HCT116 (cell line): ENCODE results near the gene NSUN4. TPM values are rescaled to one million over a fixed set of nuclear protein-coding genes. Genes with fewer than 3 reads are reported as not detected.

Source experiments
- ATAC-seq: fragments of 200-7000 bp; cut with Tn5 transposase; 2 replicates; pipeline ENCODE4 v1.9.1; 2020; ENCODE audit warnings: mild to moderate bottlenecking, moderate library complexity
- BruUV-seq: library from RNA; stranded (reverse); fragments of 400-500 nt; replicated peaks from 2 replicates; lab custom pipeline; 2021; lab: Mats Ljungman, UMichigan
- CTCF ChIA-PET: fragments of 300-600 bp; sonication (Branson Sonifier 250); formaldehyde crosslinking; loops from one replicate; lab custom pipeline; 2021; ENCODE audit warnings: antibody characterized with exemption; lab: Charles Lee
- POLR2A ChIA-PET: fragments of 300-600, 350-600 bp; sonication (Branson Sonifier 250); formaldehyde crosslinking; loops from one replicate; lab custom pipeline; 2021; ENCODE audit warnings: antibody characterized with exemption; lab: Charles Lee
- RAD21 ChIA-PET, 2 experiments: fragments of 300-600 bp; sonication (Branson Sonifier 250); formaldehyde crosslinking; loops; one replicate each; lab custom pipeline; 2023; ENCODE audit warnings: low total read pairs in 2 of 2; ENCODE audit not compliant: uncharacterized antibody in 2 of 2, unreplicated experiment in 2 of 2, low non-redundant PET in 1 of 2; lab: Charles Lee
- DNase-seq: peaks from one replicate; pipeline ENCODE4 v3.0.0-alpha.2; 2010; ENCODE audit warnings: low read depth, low spot score
- H2AFZ ChIP-seq: fragments of 200-600 bp; shearing (Covaris generic), sonication (generic); 2 replicates; pipeline ENCODE4 v1.6.1; 2017; ENCODE audit warnings: low read depth, mixed run types, mixed read lengths, antibody characterized with exemption, low read length; ENCODE audit not compliant: poor library complexity, severe bottlenecking
- H3K27ac ChIP-seq: 2 replicates; pipeline ENCODE4 v1.5.1; 2012; ENCODE audit warnings: low read depth, low read length
- H3K27me3 ChIP-seq: fragments of 200-600 bp; sonication (generic); 2 replicates; pipeline ENCODE4 v1.6.1; 2016; ENCODE audit warnings: mixed run types, low read length, mixed read lengths; ENCODE audit not compliant: insufficient read depth
- H3K36me3 ChIP-seq, 2 experiments: fragments of 200-500 bp in 1 of 2; fragments of 200-600 bp in 1 of 2; sonication (Bioruptor generic) in 1 of 2; sonication (generic) in 1 of 2; 2 replicates each; pipeline versions ENCODE4 v1.5.1 to v1.6.1; 2014 to 2016; ENCODE audit warnings: low read length in 2 of 2, inconsistent platforms in 1 of 2, mixed read lengths in 1 of 2, mixed run types in 1 of 2; ENCODE audit not compliant: insufficient read depth in 2 of 2, control insufficient read depth in 1 of 2
- H3K4me1 ChIP-seq, 2 experiments: fragments of 200-600 bp in 1 of 2; sonication (generic) in 1 of 2; 2 replicates each; pipeline versions ENCODE4 v1.5.1 to v1.6.1; 2012 to 2017; ENCODE audit warnings: low read length in 2 of 2, inconsistent platforms in 1 of 2, mild to moderate bottlenecking in 1 of 2, mixed read lengths in 1 of 2, mixed run types in 1 of 2, moderate library complexity in 1 of 2; ENCODE audit not compliant: insufficient read depth in 2 of 2, control insufficient read depth in 1 of 2
- H3K4me2 ChIP-seq: fragments of 200-600 bp; sonication (generic); 2 replicates; pipeline ENCODE4 v1.6.1; 2017; ENCODE audit warnings: mixed run types, low read length, mixed read lengths
- H3K4me3 ChIP-seq, 2 experiments: fragments of 200-600 bp in 1 of 2; sonication (generic) in 1 of 2; replicated peaks in 1 of 2; 2 replicates each; pipeline ENCODE4 v1.5.1; 2011 to 2016; ENCODE audit warnings: low read length in 2 of 2, control low read depth in 1 of 2, low read depth in 1 of 2, mild to moderate bottlenecking in 1 of 2, mixed read lengths in 1 of 2, mixed run types in 1 of 2
- H3K79me2 ChIP-seq: fragments of 200-600 bp; sonication (generic); 2 replicates; pipeline ENCODE4 v1.6.1; 2017; ENCODE audit warnings: mild to moderate bottlenecking, mixed run types, low read length, moderate library complexity, mixed read lengths; ENCODE audit not compliant: insufficient read depth
- H3K9ac ChIP-seq: fragments of 200-600 bp; sonication (generic); 2 replicates; pipeline ENCODE4 v1.6.1; 2016; ENCODE audit warnings: low read length, mixed read lengths
- H3K9me2 ChIP-seq: fragments of 200-600 bp; sonication (generic), shearing (Covaris generic); 2 replicates; pipeline ENCODE4 v1.6.1; 2017; ENCODE audit warnings: mixed run types, mild to moderate bottlenecking, moderate library complexity; ENCODE audit not compliant: insufficient read depth
- H3K9me3 ChIP-seq, 2 experiments: fragments of 200-500 bp in 1 of 2; fragments of 200-600 bp in 1 of 2; sonication (Bioruptor generic) in 1 of 2; sonication (generic) in 1 of 2; 2 replicates each; pipeline ENCODE4 v1.6.1; 2014 to 2017; ENCODE audit warnings: low read length in 2 of 2, mixed read lengths in 2 of 2, inconsistent platforms in 1 of 2, low read depth in 1 of 2, mild to moderate bottlenecking in 1 of 2, mixed run types in 1 of 2, moderate library complexity in 1 of 2; ENCODE audit not compliant: control insufficient read depth in 1 of 2, insufficient read depth in 1 of 2
- H4K20me1 ChIP-seq: fragments of 200-600 bp; sonication (generic), shearing (Covaris generic); 2 replicates; pipeline ENCODE4 v1.6.1; 2017; ENCODE audit warnings: mixed run types, mild to moderate bottlenecking, moderate library complexity; ENCODE audit not compliant: insufficient read depth
- ATF3 ChIP-seq: IDR thresholded peaks from 2 replicates; pipeline ENCODE4 v1.6.1; 2012
- CTCF ChIP-seq, 3 experiments: fragments of 200-600 bp in 1 of 3; sonication (generic) in 1 of 3; IDR thresholded peaks in 2 of 3; conservative IDR thresholded peaks in 1 of 3; 2 replicates each; pipeline ENCODE4 v1.5.1; 2012 to 2017; ENCODE audit warnings: low read depth in 2 of 3, low read length in 2 of 3, antibody characterized with exemption in 1 of 3, borderline replicate concordance in 1 of 3, control low read depth in 1 of 3, mild to moderate bottlenecking in 1 of 3, mixed read lengths in 1 of 3, mixed run types in 1 of 3, moderate library complexity in 1 of 3; ENCODE audit not compliant: insufficient read depth in 1 of 3
- EGR1 ChIP-seq: IDR thresholded peaks from 2 replicates; pipeline ENCODE4 v1.6.1; 2012; ENCODE audit warnings: low read depth
- EZH2phosphoT487 ChIP-seq: fragments of 200-600 bp; IDR thresholded peaks from 2 replicates; pipeline ENCODE4 v1.6.1; 2018; ENCODE audit warnings: antibody characterized with exemption, borderline replicate concordance
- JUND ChIP-seq: IDR thresholded peaks from 2 replicates; pipeline ENCODE4 v1.6.1; 2012
- REST ChIP-seq: IDR thresholded peaks from 2 replicates; pipeline ENCODE4 v1.6.1; 2012; ENCODE audit warnings: low read depth
- SIN3A ChIP-seq: IDR thresholded peaks from 2 replicates; pipeline ENCODE4 v1.6.1; 2012; ENCODE audit warnings: low read depth
- SP1 ChIP-seq: IDR thresholded peaks from 2 replicates; pipeline ENCODE4 v1.6.1; 2012; ENCODE audit warnings: low read depth
- TCF7L2 ChIP-seq: IDR thresholded peaks from 2 replicates; pipeline ENCODE4 v1.7.0; 2011; ENCODE audit warnings: borderline replicate concordance, inconsistent platforms; ENCODE audit not compliant: insufficient read depth, insufficient read length; ENCODE audit errors: extremely low read depth
- YY1 ChIP-seq: IDR thresholded peaks from 2 replicates; pipeline ENCODE4 v1.6.1; 2011; ENCODE audit warnings: low read length, low read depth, moderate library complexity, mild to moderate bottlenecking; ENCODE audit not compliant: insufficient replicate concordance; ENCODE audit errors: extremely low read depth
- ZFX ChIP-seq: fragments of 450-650 bp; IDR thresholded peaks from 2 replicates; pipeline ENCODE4 v1.6.1; 2017
- intact Hi-C: fragments of 100-400 bp; cut with micrococcal nuclease; formaldehyde crosslinking; loops from 2 replicates; pipeline ENCODE4 v1.10.0; 2022
- total RNA-seq: library from RNA; stranded (reverse); gene quantifications from one replicate; pipeline ENCODE4 v1.2.1, GENCODE V29; 2021; ENCODE audit not compliant: unreplicated experiment
- TF ChIP-seq, protein P1 (sequence below): IDR thresholded peaks from 2 replicates; pipeline ENCODE4 v1.6.1; 2012
- TF ChIP-seq, protein P2 (sequence below): IDR thresholded peaks from 2 replicates; pipeline ENCODE4 v1.6.1; 2011; ENCODE audit warnings: mild to moderate bottlenecking, low read length, moderate library complexity; ENCODE audit not compliant: insufficient replicate concordance; ENCODE audit errors: extremely low read depth

The NSUN4 gene
- total RNA-seq, 1 experiment from 2014 or later = 27.8 TPM

DNA sequence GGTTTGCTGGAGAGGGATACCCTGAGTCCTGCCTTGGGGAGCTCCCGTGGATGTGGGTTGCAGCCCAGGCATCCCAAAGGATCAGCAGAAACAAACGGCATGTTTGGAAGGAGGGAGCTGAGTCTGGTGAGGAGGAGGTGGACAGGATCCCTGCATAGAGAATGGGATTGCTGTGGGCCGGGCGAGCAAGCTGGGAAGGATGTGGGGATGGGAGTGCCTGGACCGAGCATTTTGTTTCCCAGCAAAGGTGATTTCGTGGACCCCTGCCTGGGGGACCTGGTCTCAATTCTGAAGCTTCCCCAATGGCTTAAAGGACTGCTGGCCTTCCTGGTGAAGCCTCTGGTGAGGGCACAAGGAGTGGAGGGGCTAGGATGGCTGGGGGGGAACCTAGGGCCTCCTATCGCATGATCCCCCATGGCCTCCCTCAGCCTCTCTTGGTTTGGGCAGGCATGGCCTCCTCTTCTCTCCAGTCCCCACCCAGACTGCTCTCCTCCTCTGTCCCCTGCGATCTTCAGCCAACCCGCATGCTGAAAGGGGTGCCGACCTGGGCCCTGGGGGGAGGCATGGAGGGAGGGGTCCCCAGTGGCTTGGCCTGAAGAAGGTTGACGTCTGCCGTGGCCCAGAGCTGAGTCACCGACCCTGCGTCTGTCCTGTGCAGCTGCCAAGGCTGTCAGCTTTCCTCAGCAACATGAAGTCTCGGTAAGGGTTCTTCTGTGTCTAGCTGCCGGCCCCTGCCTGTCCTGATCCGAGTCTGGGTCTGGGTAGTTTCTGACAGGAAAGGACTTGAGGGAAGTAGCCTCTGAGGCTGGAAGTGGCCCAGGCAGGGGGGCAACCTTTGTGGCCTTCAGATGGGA is 69.8 kb downstream of the NSUN4 start:
- Histone ChIP-seq H3K9me3 (no peaks in the 10 kb centered on the region), H3K4me1 (0 out of 4 replicates have a peak, but pooled peaks cover 0 to 4% of the 10 kb centered on the region in 2 experiments), H3K36me3 (0 out of 4 replicates have a peak, but pooled peaks cover 0 to 5% of the 10 kb centered on the region in 2 experiments), H3K9ac (no peak overlapping the region), H3K79me2 (no peaks in the 10 kb centered on the region), H4K20me1 (no peaks in the 10 kb centered on the region), H3K27ac (no peak overlapping the region), H3K4me2 (no peak overlapping the region), H2AFZ (no peak overlapping the region), H3K27me3 (no peaks in the 10 kb centered on the region), H3K9me2 (no peaks in the 10 kb centered on the region), H3K4me3 (no peak overlapping the region)
- DNase-seq = no peak
- ChIA-PET POLR2A (no interaction called here), RAD21 (no interaction called here), CTCF (interaction anchor here (1.2 kb wide), 1 partner anchor 119 kb away, joined by 3 read pairs; no protein-coding TSS in a partner anchor)
- intact Hi-C loops = no loop called here
- BruUV-seq = no TSS peak
- ATAC-seq = no peak
- TF ChIP-seq SIN3A (no peak), CTCF (IDR thresholded peaks at IDR 0.05 in 2 of 3, conservative IDR thresholded peaks at IDR 0.05 in 1 of 3; ENCODE audit: borderline replicate concordance in 1 of 3, insufficient read depth in 1 of 3, low read depth in 2 of 3, low read length in 2 of 3) (no peak), REST (no peak), ZFX (no peak), EZH2phosphoT487 (no peak), YY1 (no peak), EGR1 (no peak), TCF7L2 (no peak), ATF3 (no peak), SP1 (no peak), JUND (no peak)
- TF ChIP-seq, protein P1, sequence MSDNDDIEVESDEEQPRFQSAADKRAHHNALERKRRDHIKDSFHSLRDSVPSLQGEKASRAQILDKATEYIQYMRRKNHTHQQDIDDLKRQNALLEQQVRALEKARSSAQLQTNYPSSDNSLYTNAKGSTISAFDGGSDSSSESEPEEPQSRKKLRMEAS = no peak
- TF ChIP-seq, protein P2, sequence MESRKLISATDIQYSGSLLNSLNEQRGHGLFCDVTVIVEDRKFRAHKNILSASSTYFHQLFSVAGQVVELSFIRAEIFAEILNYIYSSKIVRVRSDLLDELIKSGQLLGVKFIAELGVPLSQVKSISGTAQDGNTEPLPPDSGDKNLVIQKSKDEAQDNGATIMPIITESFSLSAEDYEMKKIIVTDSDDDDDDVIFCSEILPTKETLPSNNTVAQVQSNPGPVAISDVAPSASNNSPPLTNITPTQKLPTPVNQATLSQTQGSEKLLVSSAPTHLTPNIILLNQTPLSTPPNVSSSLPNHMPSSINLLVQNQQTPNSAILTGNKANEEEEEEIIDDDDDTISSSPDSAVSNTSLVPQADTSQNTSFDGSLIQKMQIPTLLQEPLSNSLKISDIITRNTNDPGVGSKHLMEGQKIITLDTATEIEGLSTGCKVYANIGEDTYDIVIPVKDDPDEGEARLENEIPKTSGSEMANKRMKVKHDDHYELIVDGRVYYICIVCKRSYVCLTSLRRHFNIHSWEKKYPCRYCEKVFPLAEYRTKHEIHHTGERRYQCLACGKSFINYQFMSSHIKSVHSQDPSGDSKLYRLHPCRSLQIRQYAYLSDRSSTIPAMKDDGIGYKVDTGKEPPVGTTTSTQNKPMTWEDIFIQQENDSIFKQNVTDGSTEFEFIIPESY = no peak
